Natural killer cell (primary cell): ENCODE measurements around the gene FBP2. TPM values are rescaled to one million over a fixed set of nuclear protein-coding genes. Genes with fewer than 3 reads are reported as not detected.
"Not testable (repeated sequence)": the region's sequence is repeated elsewhere in the genome, so short reads cannot be mapped to it uniquely, and the experiment has no call there.

Experiments used
- ATAC-seq, 3 donors: fragments of 150-1000 bp in 2 of 3; fragments of 200-7000 bp in 1 of 3; cut with Tn5 transposase; 1 replicate in 1 of 3; 2 replicates in 2 of 3; pipeline ENCODE4 v1.10.0; 2021; ENCODE audit warnings: mild to moderate bottlenecking in 2 of 3, moderate library complexity in 2 of 3
- DNase-seq, 2 donors: peaks; one replicate each; pipeline versions ENCODE4 v3.0.0 to v3.0.0-alpha.2; 2013 to 2021; ENCODE audit warnings: mixed read lengths in 1 of 2
- H3K27ac ChIP-seq: one replicate; pipeline ENCODE4 v1.5.1; 2013; ENCODE audit warnings: mild to moderate bottlenecking, low read length
- H3K27me3 ChIP-seq: one replicate; pipeline ENCODE4 v1.6.1; 2013; ENCODE audit warnings: low read length; ENCODE audit not compliant: control insufficient read depth, insufficient read depth
- H3K36me3 ChIP-seq: one replicate; pipeline ENCODE4 v1.6.1; 2013; ENCODE audit warnings: low read length; ENCODE audit not compliant: control insufficient read depth, insufficient read depth
- H3K4me1 ChIP-seq: one replicate; pipeline ENCODE4 v1.6.1; 2013; ENCODE audit warnings: low read length; ENCODE audit not compliant: control insufficient read depth, insufficient read depth
- H3K4me3 ChIP-seq: one replicate; pipeline ENCODE4 v1.5.1; 2013; ENCODE audit warnings: low read length
- H3K9me3 ChIP-seq: one replicate; pipeline ENCODE4 v1.6.1; 2013; ENCODE audit warnings: low read length; ENCODE audit not compliant: control insufficient read depth, insufficient read depth
- H3K27ac Mint-ChIP-seq, 2 donors: one replicate each; pipeline ENCODE4 v1.8.0; 2022; ENCODE audit warnings: mild to moderate bottlenecking in 2 of 2, mixed read lengths in 2 of 2, moderate library complexity in 1 of 2
- H3K27me3 Mint-ChIP-seq, 2 donors: one replicate each; pipeline ENCODE4 v1.8.0; 2022; ENCODE audit warnings: low read depth in 2 of 2, mixed read lengths in 2 of 2
- H3K36me3 Mint-ChIP-seq: one replicate; pipeline ENCODE4 v1.8.0; 2022; ENCODE audit warnings: mixed read lengths
- H3K4me1 Mint-ChIP-seq, 2 donors: one replicate each; pipeline ENCODE4 v1.8.0; 2022; ENCODE audit warnings: mixed read lengths in 2 of 2
- H3K4me3 Mint-ChIP-seq: one replicate; pipeline ENCODE4 v1.8.0; 2022; ENCODE audit warnings: mild to moderate bottlenecking, moderate library complexity, mixed read lengths
- H3K9me3 Mint-ChIP-seq, 2 donors: one replicate each; pipeline ENCODE4 v1.8.0; 2022; ENCODE audit warnings: mixed read lengths in 2 of 2
- CTCF ChIP-seq: fragments of 200-600 bp; IDR thresholded peaks from one replicate; pipeline ENCODE4 v1.8.0; 2022; ENCODE audit warnings: antibody characterized with exemption
- WGBS: methylation state at CpG from one replicate; pipeline ENCODE4 v1.1.7; 2013; ENCODE audit warnings: missing lambda C conversion rate; ENCODE audit not compliant: insufficient coverage; 5-methylcytosine and 5-hydroxymethylcytosine counted together
- intact Hi-C: fragments of 100-400 bp; cut with micrococcal nuclease; formaldehyde crosslinking; loops from one replicate; pipeline ENCODE4 v1.14.2; 2022
- total RNA-seq, 4 donors: library from RNA; stranded (reverse); fragments of 120-200 nt in 1 of 4; gene quantifications; one replicate each; pipeline versions ENCODE4 v1.2.3 to v1.2.4, GENCODE V29; 2013 to 2022

Gene FBP2
- total RNA-seq, 3 donors from 2014 or later (not counting 1 experiment from before 2014, with no cell fraction given): not detected

DNA sequence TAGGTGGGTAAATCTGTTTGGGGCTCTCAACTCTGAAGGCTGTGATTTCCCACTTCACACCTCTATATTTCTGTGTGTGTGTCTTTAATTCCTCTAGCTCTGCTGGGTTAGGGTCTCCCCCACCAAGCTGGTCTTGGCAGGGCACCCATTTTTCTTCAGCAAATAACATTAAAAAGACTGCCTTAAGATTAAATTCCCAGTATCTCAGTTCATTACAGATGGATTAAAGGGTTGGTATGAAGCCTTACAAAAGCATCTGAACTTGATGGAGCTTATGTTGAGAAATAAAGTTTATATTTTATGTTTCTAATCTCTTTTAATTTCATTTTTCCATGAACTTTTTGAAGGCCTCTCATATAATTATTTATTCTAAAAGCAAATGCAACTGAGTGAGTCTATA, 27.1 kb downstream of the FBP2 start:
- TF ChIP-seq CTCF: no peak
- Histone ChIP-seq H3K4me3 (no peak overlapping the region), H3K27ac (no peak overlapping the region), H3K4me1 (no peaks in the 10 kb centered on the region), H3K36me3 (no peaks in the 10 kb centered on the region), H3K9me3 (no peaks in the 10 kb centered on the region), H3K27me3 (no peaks in the 10 kb centered on the region)
- Mint-ChIP-seq H3K36me3 (no peaks in the 10 kb centered on the region), H3K9me3 (no peaks in the 10 kb centered on the region), H3K27ac (no peak overlapping the region), H3K27me3 (peaks cover 3 to 7% of the 10 kb centered on the region in 2 donors), H3K4me1 (no peaks in the 10 kb centered on the region), H3K4me3 (no peak overlapping the region)
- intact Hi-C loops: no loop called here
- no peak for DNase-seq
- ATAC-seq: no peak

DNA sequence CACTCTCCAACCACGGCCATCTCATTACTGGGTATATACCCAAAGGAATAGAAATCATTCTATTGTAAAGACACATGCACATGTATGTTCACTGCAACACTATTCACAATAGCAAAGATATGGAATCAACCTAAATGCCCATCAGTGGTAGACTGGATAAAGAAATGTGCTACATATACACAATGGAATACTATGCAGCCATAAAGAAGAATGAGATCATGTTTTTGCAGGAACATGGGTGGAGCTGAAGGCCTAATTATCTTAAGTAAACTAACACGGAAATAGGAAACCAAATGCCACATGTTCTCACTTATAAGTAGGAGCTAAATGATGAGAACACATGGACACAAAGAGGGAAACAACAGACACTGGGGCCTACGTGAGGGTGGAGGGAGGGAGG, 29.3 kb downstream of the FBP2 start:
- WGBS: 84% methylated on average over 3 of the region's 3 CpGs
- H3K4me1 ChIP-seq, ATAC-seq, intact Hi-C loops, DNase-seq, H3K27me3 Mint-ChIP-seq, H3K27ac ChIP-seq, H3K27me3 ChIP-seq, H3K4me3 Mint-ChIP-seq, H3K9me3 ChIP-seq, H3K36me3 Mint-ChIP-seq, H3K4me3 ChIP-seq, H3K27ac Mint-ChIP-seq, H3K36me3 ChIP-seq, H3K4me1 Mint-ChIP-seq, H3K9me3 Mint-ChIP-seq: not testable (repeated sequence)

- Histone ChIP-seq H3K27ac (no peak overlapping the region), H3K4me1 (no peaks in the 10 kb centered on the region), H3K36me3 (no peaks in the 10 kb centered on the region), H3K9me3 (no peaks in the 10 kb centered on the region), H3K27me3 (no peaks in the 10 kb centered on the region), H3K4me3 (no peak overlapping the region)
- H3K4me1 Mint-ChIP-seq: no peaks in the 10 kb centered on the region
- 23% methylated on average over 2 of the region's 2 CpGs for WGBS
- H3K9me3 Mint-ChIP-seq: no peaks in the 10 kb centered on the region
- TF ChIP-seq CTCF: no peak
- no peak for DNase-seq
- intact Hi-C loops: no loop called here
- ATAC-seq: no peak
- peaks cover 2 to 5% of the 10 kb centered on the region in 2 donors for H3K27me3 Mint-ChIP-seq
- no peaks in the 10 kb centered on the region for H3K36me3 Mint-ChIP-seq
- H3K4me3 Mint-ChIP-seq: no peak overlapping the region
- no peak overlapping the region for H3K27ac Mint-ChIP-seq
These were observed 30.1 kb downstream of the FBP2 start for GRCh38 chr9:94563548-94563947.

DNA sequence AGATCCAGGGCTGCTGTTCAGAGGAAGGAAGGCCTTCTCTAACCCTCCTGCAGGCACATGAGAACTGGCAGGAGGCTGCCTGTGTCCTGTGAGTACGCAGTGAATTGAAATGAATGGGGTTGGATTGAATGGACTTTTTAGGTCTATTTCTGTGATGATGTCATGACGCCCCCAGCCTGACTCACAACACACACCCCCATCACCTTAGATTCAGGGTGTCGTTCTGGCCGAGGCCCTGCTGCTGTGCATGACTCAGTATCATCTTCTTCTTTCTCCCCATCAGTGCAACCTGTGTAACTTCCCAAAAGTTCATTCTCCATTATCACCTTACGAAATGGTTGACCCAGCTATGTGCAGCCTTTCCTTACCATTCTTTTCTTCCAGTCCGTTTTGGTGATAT, 33.4 kb downstream of the FBP2 start:
- intact Hi-C loops: no loop called here
- Histone ChIP-seq H3K36me3 (no peaks in the 10 kb centered on the region), H3K9me3 (no peaks in the 10 kb centered on the region), H3K4me3 (no peak overlapping the region), H3K27ac (no peak overlapping the region), H3K27me3 (no peaks in the 10 kb centered on the region), H3K4me1 (no peaks in the 10 kb centered on the region)
- WGBS: 76% methylated on average over 4 of the region's 6 CpGs
- H3K27me3 Mint-ChIP-seq: peaks cover 0 to 2% of the 10 kb centered on the region in 2 donors
- DNase-seq (no peak), ATAC-seq (no peak)
- no peaks in the 10 kb centered on the region for H3K4me1 Mint-ChIP-seq
- TF ChIP-seq CTCF: no peak
- H3K4me3 Mint-ChIP-seq: no peak overlapping the region
- no peaks in the 10 kb centered on the region for H3K36me3 Mint-ChIP-seq
- H3K27ac Mint-ChIP-seq: no peak overlapping the region
- no peaks in the 10 kb centered on the region for H3K9me3 Mint-ChIP-seq
